HG02973 (cell line): ENCODE data around the gene MLN.

Source experiments
- ATAC-seq: cut with Tn5 transposase; IDR thresholded peaks from one replicate; pipeline ENCODE4 v1.9.1; 2021; ENCODE audit warnings: moderate library complexity; ENCODE audit not compliant: unreplicated experiment

Gene MLN

GRCh38 chr6:33816911-33817310, 13.1 kb upstream of the MLN start:
- ATAC-seq: no peak

- no peak for ATAC-seq
Observed at GRCh38 chr6:33815854-33816253, 12.1 kb upstream of the MLN start.

DNA sequence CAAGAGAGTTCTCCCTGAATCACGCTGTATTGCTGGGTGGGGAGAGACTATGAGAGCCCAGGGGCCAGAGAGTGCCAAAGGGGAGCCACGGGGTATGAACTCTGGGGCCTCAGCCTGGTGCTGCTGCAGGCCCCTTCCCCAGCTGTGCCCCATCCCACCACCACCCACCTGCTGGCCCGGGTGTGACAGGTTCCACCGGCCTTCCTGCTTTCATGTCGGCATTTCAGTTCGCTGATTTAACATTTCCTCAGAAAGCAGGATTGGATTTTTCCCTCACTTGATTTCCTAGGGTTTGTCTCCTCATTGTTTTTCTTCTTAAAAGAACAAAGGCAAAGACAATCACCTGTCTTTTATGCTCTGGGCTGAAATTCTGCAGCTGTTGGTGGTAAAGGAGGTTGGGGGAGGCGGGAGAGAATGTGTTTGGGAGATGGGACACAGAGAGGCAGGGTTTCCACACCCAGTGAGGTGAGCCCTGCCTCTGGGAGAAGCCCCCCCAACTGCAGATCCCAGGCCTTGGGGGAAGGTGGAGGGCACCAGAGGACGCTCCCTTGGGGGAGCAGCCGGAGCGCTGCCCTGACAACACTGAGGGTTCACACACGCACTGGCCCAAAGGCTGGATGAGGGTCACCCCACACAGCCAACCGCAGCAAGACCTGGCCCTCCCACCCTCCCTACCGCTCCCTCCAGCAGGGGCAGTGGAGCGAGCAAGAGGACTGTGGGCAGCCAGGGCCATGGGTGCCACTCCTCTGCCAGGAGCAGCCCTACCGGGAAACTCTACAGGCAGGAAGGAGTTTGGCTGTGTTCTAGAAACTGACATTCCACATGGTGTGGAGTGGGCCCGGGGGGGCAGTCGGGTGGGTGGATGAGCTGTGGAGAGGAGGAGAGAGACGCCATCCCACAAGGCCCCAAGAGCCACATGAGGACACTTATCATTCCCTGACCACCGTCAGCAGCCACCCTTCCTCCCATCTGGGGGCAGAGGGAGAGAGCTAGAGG, 10.5 kb upstream of the MLN start:
- no peak for ATAC-seq

DNA sequence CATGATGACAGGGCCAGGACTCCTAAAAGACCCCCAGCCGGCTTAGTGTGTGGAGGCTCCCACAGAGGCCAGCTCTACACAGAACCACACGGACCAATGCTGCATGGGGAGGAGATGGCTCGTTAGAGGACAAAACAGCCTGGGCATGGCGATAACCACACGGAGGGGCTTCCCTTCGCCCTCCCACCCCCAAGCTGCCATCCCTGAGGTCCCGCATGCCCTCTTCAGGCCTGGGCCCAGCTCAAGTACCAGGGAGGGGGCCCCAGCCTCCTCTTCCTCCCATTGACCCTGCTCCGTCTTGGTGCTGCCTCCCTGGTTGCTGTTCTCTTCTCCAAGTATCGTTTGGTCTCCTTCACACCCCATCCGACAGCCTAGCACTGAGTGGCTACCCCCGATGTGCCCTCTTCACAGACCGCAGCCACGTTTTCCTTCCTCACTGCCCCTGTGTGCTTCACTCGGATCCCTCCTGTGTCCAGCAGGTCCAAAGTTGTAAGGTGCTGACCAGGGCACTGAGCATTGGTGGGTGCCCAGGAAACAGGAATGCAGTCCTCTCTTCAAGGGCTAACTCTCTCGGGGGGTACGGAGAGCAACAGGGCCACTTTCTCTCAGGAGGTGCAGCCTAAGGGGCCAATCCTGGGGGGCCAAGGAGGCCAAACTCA, 9.6 kb upstream of the MLN start:
- ATAC-seq: no peak

GRCh38 chr6:33812669-33813068, 8.9 kb upstream of the MLN start:
- no peak for ATAC-seq

- no peak for ATAC-seq
Observed at GRCh38 chr6:33809594-33809993, 5.8 kb upstream of the MLN start.

GRCh38 chr6:33808641-33809180, 4.9 kb upstream of the MLN start:
- no peak for ATAC-seq

- no peak for ATAC-seq
Observed at GRCh38 chr6:33807606-33808005, 3.8 kb upstream of the MLN start.

- ATAC-seq: no peak
Observed at GRCh38 chr6:33806841-33807240, 3.0 kb upstream of the MLN start.

DNA sequence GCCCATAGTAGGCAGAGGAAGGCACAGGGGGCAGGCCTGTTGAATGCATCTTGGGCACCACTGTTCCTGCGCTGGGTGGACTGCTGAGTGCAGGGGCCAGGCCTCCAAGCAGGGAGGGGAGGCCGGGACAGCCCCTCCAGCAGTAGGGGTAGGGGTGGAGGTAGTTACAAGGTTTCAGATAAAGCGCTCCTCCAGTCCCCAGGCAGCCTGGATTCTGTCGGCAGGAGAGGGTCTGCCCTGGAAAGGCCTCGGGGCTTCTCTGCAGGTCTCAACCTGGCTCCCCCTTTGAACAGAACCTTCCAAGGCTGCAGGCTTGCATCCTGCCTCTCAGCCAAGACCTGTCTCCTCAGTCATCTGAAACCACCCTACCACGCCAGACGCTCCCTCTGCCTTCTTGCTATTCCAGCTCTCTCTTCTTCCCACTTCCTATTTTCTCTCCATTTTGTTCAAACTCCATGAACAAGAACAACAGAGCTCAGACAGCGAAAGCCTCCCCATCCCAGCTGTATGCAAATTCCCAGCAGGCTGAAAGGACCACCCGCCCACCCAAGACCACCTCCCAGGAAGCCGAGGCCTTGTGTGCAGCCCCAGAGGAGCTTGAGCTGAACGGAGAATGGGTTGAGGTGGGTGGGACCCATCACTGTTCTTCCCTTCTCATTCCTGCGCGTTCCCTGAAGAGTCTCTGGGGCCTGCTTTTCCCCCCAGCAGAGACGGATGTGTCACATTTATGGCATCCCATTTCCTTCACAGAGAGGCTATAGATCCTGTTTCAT, 1.4 kb downstream of the MLN start:
- no peak for ATAC-seq

DNA sequence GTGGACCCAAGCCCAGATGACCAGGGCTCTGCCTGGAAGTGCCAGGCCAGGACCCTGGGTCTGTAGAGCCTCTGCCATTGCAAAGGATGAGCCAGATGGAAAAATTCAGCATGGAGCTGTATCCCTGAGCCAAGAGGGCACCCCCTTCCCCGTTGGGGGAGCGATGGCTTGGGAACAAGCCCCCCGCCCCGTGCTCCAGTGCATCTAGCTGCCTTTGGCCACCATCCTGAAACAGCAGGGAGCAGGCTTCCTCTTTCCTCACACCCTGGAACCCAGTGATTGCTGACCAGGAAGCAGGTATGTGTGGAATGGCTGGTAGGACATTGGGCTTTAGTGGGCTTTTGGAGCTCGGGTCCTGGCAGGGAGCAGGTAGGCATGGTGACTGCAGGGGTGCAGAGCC, 2.2 kb downstream of the MLN start:
- ATAC-seq: no peak

DNA sequence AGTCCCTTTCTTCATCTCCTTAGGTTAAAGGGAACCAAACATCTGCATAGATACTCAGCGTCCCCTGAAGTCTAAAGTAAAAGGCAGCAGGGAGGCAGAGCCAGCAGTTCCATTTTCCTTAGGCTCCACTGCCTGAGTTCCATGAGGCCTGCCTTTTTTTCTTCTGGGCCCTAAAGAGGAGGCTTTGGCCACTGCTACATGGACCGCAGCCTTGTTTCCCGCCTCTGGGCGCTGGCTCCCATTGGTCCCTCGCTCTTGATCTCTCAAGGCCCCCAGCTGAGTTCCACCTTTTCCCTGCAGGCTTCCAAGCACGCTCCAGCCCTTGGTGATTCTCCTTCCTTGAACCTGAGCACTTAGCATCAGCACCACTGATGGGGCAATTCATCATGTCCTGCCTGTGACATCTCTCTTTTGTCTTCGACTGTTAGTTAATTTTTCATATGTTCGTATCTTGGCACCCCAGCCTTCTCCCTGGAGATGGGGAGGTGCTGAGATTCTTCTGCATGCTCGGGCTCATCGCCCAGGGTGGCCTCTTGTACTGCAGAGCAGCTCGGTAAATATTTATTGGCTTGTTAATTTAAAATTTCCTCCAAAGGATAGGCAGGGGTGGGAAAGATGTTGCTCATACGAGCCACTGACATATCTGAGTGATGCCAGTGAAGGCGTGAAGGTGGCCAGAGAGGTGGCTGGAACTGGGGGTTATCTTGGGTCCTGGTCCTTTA, 3.4 kb downstream of the MLN start:
- ATAC-seq: no peak

GRCh38 chr6:33799454-33800113, 4.2 kb downstream of the MLN start:
- no peak for ATAC-seq

- no peak for ATAC-seq
Observed at GRCh38 chr6:33798343-33798848, 5.4 kb downstream of the MLN start.

DNA sequence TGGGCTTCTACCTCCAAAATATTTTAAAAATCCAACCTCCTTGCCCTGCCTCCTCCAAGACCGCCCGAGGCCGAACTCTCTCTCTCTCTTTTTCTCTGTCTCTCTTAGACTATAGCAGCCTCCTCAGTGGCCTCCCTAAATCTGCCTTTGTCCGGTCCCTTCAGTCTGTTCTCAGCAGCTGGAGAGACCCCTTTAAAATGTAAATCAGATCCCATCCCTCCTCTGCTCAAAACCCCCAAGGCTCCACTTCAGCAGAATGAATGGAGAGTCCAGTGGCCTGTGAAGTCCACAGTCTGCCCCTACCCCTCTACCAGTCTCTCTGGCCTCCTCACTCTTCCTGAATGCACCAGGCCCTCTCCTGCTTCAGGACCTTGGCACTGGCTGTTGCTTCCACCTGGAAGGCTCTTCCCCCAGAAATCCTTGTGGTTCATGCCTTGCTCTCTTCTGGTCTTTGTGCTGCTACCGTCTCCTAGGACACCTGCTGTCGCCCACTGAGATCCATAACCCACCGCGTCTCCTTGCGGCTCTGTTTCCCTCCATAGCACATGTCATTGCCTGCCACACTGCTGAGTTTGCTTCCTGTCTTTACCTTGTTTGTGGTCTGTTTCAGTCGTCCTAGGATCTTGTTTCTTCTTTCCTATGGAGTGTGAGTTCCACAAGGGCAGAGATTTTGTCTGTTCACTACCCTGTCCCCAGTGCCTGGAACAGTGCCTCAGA, 6.0 kb downstream of the MLN start:
- ATAC-seq: no peak

- no peak for ATAC-seq
Observed at GRCh38 chr6:33794910-33795623, 8.7 kb downstream of the MLN start.

- ATAC-seq: no peak
Observed at GRCh38 chr6:33792981-33793380, 10.8 kb downstream of the MLN start.

GRCh38 chr6:33791620-33792019, 12.2 kb downstream of the MLN start:
- no peak for ATAC-seq

DNA sequence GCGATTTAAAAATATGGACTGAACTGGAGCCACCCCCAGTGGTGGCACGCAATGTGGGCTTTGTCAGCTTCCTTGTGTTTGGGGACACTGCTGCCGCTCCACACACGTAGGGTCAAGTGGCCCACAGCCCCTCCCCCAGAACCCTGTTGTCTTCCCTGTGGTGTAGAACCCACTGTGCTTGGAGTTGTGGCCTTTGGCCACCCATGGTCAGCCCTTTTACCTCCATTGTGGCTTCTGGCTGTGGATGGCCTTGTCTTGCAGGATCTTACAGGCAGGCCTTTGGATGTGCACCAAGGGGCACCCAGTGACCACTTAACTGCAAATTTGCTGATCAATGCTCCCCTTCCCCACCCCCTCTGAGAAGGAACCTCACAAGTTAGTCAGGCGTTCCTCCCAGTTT, 12.9 kb downstream of the MLN start:
- ATAC-seq: no peak
